WI38 (cell line): Measurements from ENCODE around the gene GPALPP1.
"Not testable (repeated sequence)": the region's sequence is repeated elsewhere in the genome, so short reads cannot be mapped to it uniquely, and the experiment has no call there.

Experiments
- H3K4me3 ChIP-seq: 2 replicates; pipeline ENCODE4 v1.5.1; 2011; ENCODE audit warnings: low read depth, mild to moderate bottlenecking, control low read depth, low read length
- CTCF ChIP-seq: IDR thresholded peaks from 2 replicates; pipeline ENCODE4 v1.5.1; 2012; ENCODE audit warnings: low read depth, mild to moderate bottlenecking, control low read depth, low read length

The GPALPP1 gene

GRCh38 chr13:45007823-45008222 lies 18.5 kb downstream of the GPALPP1 start:
- TF ChIP-seq CTCF: no peak
- H3K4me3 ChIP-seq: no peak overlapping the region

- TF ChIP-seq CTCF: no peak
These were observed 21.9 kb downstream of the GPALPP1 start for GRCh38 chr13:45011198-45011597.

GRCh38 chr13:45015300-45015699 lies 26.0 kb downstream of the GPALPP1 start:
- TF ChIP-seq CTCF: no peak
- H3K4me3 ChIP-seq: no peak overlapping the region

More at GRCh38 chr13:45011198-45011597, 21.9 kb downstream of the GPALPP1 start:
- no peak overlapping the region for H3K4me3 ChIP-seq

GRCh38 chr13:45016792-45017425 lies 27.6 kb downstream of the GPALPP1 start:
- no peak for TF ChIP-seq CTCF

GRCh38 chr13:45019981-45020380 lies 30.6 kb downstream of the GPALPP1 start:
- H3K4me3 ChIP-seq: not testable (repeated sequence)

More at GRCh38 chr13:45016792-45017425, 27.6 kb downstream of the GPALPP1 start:
- H3K4me3 ChIP-seq: no peak overlapping the region

- no peak for TF ChIP-seq CTCF
- no peak overlapping the region for H3K4me3 ChIP-seq
These were observed 31.9 kb downstream of the GPALPP1 start for GRCh38 chr13:45021250-45021649.

- H3K4me3 ChIP-seq: no peak overlapping the region
- TF ChIP-seq CTCF: no peak
These were observed 35.5 kb downstream of the GPALPP1 start for GRCh38 chr13:45024847-45025246.

- TF ChIP-seq CTCF: no peak
- H3K4me3 ChIP-seq: no peak overlapping the region
These were observed 45.0 kb downstream of the GPALPP1 start for GRCh38 chr13:45034342-45034741.
